GM18520 (cell line): ENCODE results near the gene THSD7B.
"Not testable (repeated sequence)": the region's sequence is repeated elsewhere in the genome, so short reads cannot be mapped to it uniquely, and the experiment has no call there.

Experiments used
- ATAC-seq: cut with Tn5 transposase; IDR thresholded peaks from one replicate; pipeline ENCODE4 v1.9.1; 2021; ENCODE audit not compliant: unreplicated experiment

The THSD7B gene

DNA sequence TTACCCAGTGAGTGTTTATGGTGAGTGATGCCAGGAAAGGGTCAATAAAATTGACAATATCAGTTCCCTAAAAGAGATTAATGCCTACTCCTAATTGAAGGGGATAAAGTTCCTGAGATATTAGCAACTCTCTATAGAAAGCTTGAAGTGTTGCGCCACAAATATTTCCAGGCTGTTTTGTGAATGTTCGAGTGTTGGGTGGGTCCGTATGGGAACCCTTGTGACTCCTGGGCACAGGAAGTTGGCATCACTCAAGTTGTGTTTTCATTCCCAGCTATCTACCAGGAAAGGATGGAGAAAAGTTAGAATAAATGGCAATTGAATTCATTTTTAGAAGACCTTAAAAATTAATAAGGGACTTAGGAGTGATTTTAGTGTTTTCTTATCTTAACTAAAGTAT is 472.7 kb downstream of the THSD7B start:
- ATAC-seq, result no peak

DNA sequence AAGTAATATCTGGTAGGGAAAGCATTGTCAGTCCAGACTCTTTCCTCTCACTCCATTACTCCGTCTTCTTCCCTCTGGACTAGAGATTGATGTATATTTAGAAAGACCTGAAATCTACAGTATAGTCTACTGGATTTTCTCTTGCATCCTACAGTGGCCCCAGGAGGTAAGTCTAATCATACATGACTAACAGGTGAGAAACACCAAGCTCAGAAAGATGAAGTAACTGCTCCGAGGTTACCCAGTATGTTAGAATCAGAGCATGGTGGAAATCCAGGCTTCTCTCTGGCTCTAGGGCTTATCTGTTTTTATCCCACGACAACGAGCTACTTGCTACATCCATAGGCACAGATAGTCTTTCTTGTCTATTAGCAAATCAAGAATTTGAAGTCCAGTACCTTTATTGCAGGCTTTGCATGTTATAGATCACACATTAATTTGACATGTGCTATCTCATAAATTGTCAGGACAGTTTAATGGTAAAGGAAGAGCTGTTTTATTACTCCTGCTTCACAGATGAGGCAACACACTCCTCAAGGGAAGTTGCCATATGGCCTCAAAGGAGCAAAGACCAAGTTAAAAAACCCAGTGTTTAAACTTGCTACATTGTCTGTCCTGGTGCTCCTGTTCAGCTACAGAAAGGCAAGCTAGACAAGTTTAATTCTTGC is 484.3 kb downstream of the THSD7B start:
- ATAC-seq, result no peak

DNA sequence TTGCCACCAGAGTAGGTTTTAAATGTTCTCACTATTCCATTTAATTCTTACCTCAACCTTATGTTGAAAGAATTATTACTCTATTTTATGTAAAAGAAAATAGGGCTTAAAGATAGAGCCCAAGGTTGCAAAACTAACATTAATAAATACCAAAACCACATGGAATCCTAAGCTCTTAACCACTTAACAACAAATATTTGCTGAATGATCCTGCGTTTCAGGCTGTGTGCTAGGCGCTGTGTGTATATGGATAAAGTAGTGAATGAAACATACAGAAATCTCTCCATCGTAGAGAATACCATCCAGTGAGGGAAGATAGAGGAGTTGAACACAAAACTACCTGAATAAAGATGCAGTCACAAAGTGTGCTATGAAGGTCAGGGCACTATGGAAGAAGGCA is 485.1 kb downstream of the THSD7B start:
- no peak for ATAC-seq

DNA sequence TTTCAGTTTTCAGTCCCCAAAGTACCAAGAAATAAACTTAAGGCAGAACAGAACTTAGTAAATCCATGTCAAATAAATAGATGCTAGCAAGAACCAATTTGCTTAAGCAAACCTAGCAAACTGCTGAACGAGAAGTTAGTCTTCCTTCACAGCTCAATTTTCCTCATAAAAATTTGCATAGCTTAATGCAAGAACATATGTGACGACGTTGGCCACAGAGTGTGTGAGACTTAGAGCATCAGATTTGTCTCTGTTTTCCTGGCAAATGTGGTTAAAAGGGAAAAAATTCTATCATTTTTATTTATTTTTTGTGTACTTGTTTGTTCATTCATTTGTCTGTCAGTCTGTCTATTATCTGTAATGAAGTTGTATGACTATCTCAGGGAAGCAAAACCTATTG is 485.7 kb downstream of the THSD7B start:
- ATAC-seq, result no peak

DNA sequence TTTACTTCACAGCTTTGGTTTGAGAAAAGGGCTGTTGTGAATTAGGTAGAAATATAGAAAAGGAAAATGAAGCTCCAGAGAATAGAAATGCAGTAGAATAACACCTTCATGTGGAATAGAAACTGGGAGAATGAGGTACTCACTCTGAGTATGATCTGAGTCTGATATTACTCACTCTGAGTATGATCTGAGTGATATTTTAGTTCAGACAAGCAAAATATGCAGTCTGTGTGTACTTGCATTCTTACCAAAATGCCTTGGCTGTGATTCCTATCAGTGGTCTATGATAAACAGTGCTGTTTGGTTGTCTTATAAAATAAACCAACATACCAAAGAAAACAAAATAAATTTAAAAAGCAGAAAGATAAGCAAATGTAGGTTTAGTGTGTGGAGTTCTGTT is 487.6 kb downstream of the THSD7B start:
- no peak for ATAC-seq

DNA sequence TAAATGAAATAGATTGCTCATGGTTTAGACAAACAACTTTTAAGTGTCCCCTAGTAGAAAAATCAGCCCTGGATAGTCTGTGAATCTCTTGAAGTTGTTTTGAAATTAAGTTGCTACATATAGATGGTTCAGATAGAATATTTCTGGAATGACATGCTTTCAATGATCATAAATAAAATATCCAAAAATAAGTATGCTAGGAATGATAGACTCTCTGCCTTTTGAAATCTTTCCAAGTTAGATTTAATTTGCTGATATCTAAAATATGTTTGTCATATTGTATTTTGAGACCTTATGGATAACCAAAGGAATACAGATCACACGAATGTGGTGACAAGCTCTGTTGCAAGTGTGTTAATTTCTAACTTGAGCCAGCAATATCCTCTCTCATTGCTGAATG is 488.7 kb downstream of the THSD7B start:
- no peak for ATAC-seq

DNA sequence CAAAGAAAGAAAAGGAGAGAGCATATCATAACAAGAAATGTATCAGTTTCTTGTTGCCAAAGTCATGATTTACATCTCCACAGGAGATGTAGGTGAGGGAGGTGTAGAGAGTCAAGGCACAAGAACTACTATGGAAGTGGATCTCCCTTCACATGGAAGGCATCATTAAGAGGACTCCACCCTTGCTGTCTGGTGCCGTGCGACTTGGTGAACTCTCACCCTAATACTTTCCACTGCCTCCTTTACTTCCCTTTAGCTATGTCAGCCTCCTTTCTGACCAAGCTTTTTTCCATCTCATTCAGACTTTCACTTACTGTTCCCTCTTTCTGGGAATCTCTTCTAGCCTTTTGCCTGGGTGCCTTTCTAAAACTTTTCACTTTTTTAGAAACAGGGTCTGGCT is 490.0 kb downstream of the THSD7B start:
- ATAC-seq, result no peak

DNA sequence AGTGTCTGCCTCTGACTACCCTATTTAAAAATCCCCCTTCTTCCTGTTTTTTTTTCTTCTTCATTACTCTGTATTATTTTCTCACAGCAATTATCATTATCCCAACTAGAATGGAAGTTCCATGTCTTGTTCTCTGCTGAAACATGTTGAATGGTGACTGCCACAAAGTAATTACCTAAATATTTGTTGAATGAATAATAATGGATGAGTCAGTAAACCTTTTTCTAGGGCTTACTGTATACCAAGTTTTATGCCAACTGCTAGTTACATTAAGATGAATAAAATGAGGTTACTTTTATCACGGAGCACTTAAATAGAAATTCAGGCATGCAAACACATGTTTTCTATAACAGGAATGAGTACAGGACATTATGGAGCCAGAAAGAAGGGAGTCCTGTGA is 490.6 kb downstream of the THSD7B start:
- no peak for ATAC-seq

DNA sequence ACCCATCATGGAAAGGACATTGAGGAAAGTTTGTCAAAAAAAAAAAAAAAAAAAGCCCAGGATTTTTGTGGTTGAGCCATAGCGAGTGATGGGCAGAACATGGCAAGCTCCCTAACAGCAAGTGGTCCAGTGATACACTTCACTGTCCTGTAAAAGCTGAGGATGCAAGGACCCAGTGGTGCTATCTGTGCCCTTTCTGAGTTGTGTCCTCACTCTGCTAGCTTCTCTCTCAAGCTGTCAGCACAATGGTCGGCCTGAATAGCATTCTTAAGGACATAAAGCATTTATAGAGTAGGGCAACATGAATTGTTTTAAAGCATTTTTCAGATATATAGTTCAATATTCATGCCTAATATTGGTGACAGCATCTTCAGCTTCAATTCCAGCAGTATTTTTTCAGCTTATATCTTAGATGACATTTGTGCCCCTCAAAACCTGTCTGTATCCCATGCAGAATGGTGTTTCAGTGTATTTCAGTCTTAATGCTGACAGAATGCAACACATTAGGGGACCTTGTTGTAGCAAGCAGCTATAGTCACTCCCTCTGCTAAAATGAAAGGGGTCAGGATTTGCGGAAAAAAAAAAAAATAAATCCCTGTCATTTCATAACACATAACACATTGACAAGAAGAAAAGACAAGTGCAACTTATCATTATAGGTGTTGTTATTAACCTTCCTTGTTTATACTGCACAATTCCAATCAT is 496.7 kb downstream of the THSD7B start:
- no peak for ATAC-seq

DNA sequence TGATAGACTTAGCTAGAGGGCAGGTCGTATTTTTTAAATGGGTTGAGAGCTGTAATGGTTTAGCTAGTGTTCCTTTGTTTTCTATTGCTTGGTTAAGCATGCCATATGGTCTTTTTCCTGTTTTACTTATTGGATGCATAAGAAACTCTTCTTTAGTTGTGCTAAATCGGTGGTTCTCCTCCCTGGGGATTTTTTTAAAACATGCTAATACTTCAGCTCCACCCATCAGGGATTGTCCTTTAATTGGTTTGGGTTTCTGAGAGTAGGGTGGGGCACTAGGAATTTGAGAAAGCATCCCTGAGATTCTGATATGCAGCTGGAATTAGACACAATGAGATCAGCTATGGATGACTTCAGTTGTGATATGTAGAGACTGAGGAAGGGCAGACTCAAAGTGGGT is 497.2 kb downstream of the THSD7B start:
- ATAC-seq, result no peak

DNA sequence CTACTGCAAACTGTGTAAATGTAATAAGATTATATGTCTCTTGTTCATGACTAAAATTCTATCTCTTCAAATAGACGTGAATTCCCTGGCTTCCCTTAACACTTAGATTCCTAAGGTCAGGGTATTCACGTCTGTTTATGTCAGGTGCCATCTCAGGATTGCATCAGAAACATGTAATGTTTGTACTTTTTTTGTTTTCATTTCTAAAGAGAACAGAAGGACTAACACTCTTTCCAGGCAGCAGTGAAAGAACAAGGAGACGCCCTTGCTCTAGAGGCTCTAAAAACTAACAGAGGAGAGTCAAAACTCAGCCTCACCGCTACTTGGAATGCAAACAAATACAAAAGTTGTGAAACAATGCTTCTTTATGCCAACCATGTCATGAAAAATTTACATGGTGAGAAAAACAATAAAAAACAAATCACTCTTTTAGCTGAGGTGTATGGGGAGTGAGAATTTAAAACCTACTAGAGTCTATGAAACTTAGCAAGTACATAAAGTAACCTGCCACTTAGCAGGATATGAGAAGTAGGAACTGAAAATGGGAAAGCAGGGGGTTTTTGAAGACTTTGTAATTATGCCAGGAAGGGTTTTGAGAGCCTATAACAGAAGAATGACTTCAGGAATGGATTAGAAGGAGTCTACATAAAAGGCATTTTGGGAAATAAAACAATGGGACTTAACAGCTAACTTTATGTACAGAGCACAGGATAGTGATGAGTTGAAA is 522.7 kb downstream of the THSD7B start:
- ATAC-seq, result no peak

DNA sequence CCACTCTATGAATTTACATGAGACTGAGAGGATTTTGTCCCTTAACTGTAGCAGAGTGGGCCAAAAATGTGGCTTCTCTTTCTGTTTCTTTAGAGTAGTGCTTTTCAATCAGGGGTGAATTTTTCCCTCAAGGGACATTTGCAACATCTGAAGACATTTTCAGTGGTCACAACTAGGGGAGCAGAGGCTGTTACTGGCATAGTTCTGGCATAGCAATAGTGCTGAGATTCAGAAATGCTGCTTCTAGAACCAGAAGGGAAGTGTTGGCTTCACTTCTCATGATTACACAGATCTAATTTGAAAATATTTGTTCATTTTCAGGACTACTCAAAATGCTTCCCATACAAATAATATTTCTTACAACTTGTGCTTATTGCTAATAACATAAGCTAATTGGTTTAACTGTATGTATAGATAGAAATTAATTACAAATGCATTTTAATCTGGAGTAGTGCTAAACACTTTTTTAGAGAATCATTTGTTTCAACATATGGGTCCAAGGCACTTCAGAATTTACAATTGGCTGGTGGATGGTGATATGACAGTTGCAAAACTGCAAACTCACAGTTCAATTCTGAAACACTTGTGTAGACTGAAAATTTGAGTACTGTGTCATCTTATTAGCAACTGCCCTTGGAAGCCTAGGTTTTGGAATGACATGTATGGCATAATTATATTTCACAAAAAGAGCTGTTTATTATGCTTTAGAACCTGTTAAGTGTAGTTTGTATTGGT is 526.7 kb downstream of the THSD7B start:
- ATAC-seq, result no peak

DNA sequence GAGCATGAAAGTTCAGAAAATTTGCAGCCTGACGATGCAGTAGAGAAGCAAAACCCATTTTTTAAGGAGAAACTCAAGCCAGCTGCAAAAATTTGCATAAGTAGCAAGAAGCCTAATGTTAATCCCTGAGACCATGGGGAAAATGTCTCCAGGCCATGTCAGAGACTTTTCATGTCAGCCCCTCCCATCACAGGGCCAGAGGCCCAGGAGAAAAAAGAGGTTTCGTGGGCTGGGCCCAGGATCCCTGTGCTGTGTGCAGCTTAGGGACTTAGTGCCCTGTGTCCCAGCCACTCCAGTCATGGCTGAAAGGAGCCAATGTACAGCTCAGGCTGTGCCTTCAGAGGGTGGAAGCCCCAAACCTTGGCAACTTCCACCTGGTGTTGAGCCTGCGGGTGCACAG is 533.0 kb downstream of the THSD7B start:
- ATAC-seq, result no peak

DNA sequence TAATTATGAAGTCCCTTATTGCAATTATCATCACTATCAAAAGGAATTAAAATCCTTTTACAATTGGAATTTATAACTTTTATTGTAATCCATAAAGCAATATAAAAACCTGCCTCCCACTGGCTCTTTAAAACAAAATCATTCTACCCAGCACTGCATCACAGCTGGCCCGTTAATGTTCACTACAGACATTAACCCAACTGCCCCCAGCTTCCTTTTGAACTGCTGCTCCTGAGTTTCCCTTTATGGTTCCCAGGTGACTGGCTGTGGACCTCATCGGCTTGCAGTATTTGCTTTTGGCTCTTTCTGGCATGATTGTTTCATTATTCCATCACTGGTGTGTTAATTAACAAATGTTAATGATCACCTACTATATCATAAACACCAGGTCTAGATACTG is 535.6 kb downstream of the THSD7B start:
- ATAC-seq, result no peak

DNA sequence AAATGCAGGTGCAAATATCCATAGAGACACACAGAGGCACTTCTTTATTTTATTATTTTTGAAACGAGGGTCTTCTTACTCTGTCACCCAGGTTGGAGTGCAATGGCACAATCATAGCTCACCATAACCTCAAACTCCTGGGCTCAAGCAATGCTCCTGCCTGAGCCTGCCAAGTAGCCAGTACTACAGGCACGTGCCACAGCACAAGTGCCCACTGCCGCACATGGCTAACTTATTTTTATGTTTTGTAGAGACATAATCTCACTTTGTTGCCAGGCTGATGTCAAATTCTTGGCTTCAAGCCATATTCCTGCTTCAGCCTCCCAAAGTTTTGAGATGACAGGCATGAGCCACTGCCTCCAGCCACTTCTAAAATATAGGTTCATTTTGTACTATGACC is 537.6 kb downstream of the THSD7B start:
- no peak for ATAC-seq

DNA sequence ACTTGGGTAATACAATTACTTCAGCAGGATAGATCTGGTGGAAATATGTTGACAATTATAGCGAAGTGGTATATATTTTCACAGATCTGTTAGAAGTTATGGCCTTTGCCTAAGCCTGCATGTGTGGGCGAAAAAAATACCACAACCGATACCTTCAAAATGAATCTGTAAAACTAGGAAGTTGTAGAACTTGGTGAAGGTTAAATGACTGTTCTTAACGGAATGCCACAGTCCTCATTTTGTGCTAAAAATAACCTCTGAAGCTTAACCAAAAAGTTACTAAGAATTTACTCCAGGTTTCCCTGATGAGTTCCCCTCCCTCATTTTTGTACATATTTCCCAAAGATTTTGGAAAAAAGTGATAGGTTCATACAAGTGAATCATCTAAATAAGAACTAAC is 550.7 kb downstream of the THSD7B start:
- ATAC-seq, result no peak

DNA sequence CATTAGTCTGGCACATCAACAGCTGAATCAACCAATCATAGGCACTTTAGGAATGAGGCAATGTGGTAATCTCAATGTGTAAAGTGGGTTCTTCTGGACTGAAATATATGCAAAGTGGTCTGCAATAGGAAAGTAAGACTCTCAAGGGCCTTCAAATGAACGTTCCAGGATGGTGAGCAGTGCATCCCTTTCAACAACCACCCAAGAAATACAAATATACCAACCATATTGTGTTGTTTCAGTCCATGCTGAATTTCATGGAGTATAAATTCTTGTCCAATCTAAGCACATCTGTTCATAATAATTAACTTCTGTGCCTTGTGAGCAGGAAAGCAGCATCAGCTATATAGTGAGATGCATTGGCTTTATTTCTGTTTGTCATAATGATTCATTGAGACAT is 556.2 kb downstream of the THSD7B start:
- no peak for ATAC-seq

DNA sequence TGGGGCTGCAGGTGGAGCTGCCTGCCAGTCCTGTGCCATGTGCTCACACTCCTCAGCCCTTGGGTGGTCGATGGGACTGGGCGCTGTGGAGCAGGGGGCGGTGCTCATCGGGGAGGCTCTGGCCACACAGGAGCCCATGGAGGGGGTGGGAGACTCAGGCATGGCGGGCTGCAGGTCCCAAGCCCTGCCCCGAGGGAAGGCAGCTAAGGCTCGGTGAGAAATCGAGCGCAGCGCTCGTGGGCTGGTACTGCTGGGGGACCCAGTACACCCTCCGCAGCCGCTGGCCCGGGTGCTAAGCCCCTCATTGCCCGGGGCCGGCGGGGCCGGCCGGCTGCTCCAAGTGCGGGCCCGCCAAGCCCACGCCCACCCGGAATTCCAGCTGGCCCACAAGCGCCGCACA is 566.2 kb downstream of the THSD7B start:
- not testable (repeated sequence) for ATAC-seq

DNA sequence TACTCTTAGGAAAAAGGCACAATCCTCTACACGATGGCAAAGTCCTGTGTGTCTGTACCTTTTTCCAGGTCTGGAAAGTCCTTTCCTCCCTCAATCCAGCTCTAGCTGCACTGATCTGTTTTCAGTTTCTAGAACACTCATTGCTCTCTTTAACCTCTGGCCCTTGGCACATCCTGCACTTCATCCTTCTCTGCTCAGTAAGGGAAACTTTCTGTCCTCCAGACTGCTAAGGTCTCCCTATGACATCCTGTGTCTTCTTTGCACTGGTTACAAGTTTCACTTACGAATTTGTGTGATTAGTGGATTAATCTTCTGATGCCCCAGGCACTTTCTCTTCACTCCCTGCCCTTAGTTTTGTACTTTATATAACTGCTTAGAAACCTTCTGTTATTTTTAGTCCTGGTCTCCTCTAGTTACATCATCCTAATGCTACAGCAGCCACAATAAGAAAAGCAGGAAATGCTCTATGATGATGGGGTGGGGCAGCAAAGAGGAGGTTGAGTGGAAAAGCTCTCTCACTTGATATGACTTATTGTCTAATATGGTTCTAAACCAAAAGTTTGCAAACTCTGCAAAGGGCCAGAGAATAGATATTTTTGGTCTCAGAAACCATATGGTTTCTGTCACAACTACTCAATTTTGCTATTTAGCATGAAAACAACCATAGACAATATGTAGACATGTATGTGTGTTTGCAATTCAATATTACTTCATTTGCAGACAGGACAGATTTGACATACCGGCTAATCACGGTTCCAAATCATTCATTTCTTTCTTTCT is 568.2 kb downstream of the THSD7B start:
- no peak for ATAC-seq

DNA sequence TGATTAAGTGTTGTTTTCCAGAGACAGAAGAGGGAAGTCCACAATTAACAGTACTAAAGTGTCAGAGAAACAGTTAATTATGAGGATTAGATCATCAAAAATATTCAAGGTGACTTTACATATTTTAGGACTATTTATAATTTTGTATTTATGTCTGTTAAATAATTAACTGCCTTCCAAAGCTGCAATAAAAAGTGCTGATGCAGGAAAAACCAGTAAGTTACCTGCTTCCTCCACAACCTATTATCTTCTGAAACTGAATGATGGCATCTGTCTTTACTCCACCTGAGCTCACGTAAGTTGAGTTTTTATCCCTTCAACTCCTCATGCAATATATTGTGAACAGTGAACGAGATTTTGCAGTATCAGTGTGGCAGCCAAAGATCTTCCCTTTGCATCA is 570.7 kb downstream of the THSD7B start:
- no peak for ATAC-seq

DNA sequence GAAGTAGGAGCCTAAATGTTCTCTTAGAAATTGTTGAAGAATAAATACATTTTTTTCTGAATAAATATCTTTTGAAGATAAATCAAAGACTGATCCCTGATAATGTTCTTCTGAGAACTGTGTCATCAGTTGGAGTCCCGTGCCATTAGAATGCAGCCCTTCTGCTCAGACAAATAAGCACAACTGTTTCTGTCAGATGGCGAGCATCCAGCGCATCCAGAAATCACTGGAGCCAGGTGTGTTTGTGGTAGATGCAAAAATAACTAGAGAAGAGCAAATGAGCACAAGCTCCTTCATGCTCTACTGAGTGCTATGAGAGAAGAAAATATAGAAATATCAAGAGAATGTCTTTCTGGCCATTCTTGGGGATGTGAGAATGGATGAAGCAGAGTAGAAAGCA is 573.7 kb downstream of the THSD7B start:
- no peak for ATAC-seq
